Lung (tissue), 12 donors: ENCODE data around the gene IFNL2. TPM values are rescaled to one million over a fixed set of nuclear protein-coding genes. Genes with fewer than 3 reads are reported as not detected.
A peak's percentile ranks its signal among the peaks of the same experiment; 100 is the strongest.

Source experiments
- ATAC-seq: fragments of 200-7000 bp; cut with Tn5 transposase; one replicate; pipeline ENCODE4 v1.9.1; 2020; ENCODE audit warnings: moderate number of reproducible peaks; ENCODE audit not compliant: insufficient read depth, low FRiP score
- DNase-seq, 3 donors: peaks; one replicate each; pipeline ENCODE4 v3.0.0-alpha.2; 2013 to 2017
- H3K27ac ChIP-seq, 2 donors: one replicate each; pipeline ENCODE4 v1.5.1; 2013; ENCODE audit warnings: mild to moderate bottlenecking in 2 of 2, moderate library complexity in 2 of 2, control low read depth in 1 of 2, inconsistent platforms in 1 of 2, low read depth in 1 of 2, low read length in 1 of 2
- H3K27me3 ChIP-seq, 3 donors: one replicate each; pipeline ENCODE4 v1.5.1; 2013; ENCODE audit warnings: low read length in 2 of 3; ENCODE audit not compliant: control insufficient read depth in 3 of 3, insufficient read depth in 3 of 3
- H3K36me3 ChIP-seq, 4 donors: one replicate each; pipeline ENCODE4 v1.5.1; 2013; ENCODE audit warnings: low read length in 4 of 4, mild to moderate bottlenecking in 1 of 4, moderate library complexity in 1 of 4; ENCODE audit not compliant: control insufficient read depth in 4 of 4, insufficient read depth in 4 of 4
- H3K4me1 ChIP-seq, 5 donors: one replicate each; pipeline ENCODE4 v1.5.1; 2013; ENCODE audit warnings: low read length in 5 of 5, mild to moderate bottlenecking in 2 of 5, moderate library complexity in 1 of 5; ENCODE audit not compliant: control insufficient read depth in 5 of 5, insufficient read depth in 5 of 5
- H3K4me3 ChIP-seq: one replicate; pipeline ENCODE4 v1.5.1; 2013; ENCODE audit warnings: mild to moderate bottlenecking, control low read depth, moderate library complexity
- H3K9ac ChIP-seq, 2 donors: one replicate each; pipeline ENCODE4 v1.5.1; 2013; ENCODE audit warnings: low read length in 2 of 2, control low read depth in 1 of 2; ENCODE audit not compliant: insufficient read depth in 1 of 2
- H3K9me3 ChIP-seq, 4 donors: one replicate each; pipeline ENCODE4 v1.5.1; 2013; ENCODE audit warnings: low read length in 3 of 4, mild to moderate bottlenecking in 1 of 4, moderate library complexity in 1 of 4; ENCODE audit not compliant: control insufficient read depth in 4 of 4, insufficient read depth in 3 of 4
- CTCF ChIP-seq: IDR thresholded peaks from 2 replicates; pipeline ENCODE4 v1.5.1; 2012; ENCODE audit warnings: mild to moderate bottlenecking; ENCODE audit errors: control extremely low read depth, extremely low read depth
- WGBS, 2 donors: extraction: QIAGEN DNeasy Blood & Tissue Kit; methylation state at CpG; one replicate each; pipeline ENCODE4 v1.1.7; 2013; 5-methylcytosine and 5-hydroxymethylcytosine counted together
- polyA plus RNA-seq, 2 donors: library from polyadenylated mRNA; stranded (reverse); fragments of 200-250 nt; gene quantifications; one replicate each; pipeline ENCODE4 v1.2.1, GENCODE V29; 2013
- total RNA-seq, 2 donors: library from RNA; depleted of rRNA in 1 of 2; stranded (reverse); fragments of >200 nt in 1 of 2; gene quantifications; one replicate each; pipeline ENCODE4 v1.2.1, GENCODE V29; 2014 to 2021
- donor health status: control.
- donor health status: control.
- donor health status: Bipolar disorder and iron deficiency.
- donor health status: healthy.
- donor health status: DM: yes; HTN: yes; CAD: no.

The IFNL2 gene
- total and polyA plus RNA-seq, 4 donors, result not detected

GRCh38 chr19:39262496-39262895 is 5.7 kb upstream of the IFNL2 start:
- H3K27ac ChIP-seq, result no peak overlapping the region
- peaks cover 0 to 13% (median 0%) of the 10 kb centered on the region in 5 donors for H3K4me1 ChIP-seq
- H3K9me3 ChIP-seq, result peaks cover 0 to 10% (median 0%) of the 10 kb centered on the region in 4 donors
- 81 to 89% methylated on average over 4 of the region's 4 CpGs for WGBS, 2 donors
- peak in 1 of 3 donors; percentile 22 for DNase-seq
- no peak for ATAC-seq
- H3K9ac ChIP-seq, result no peak overlapping the region
- H3K4me3 ChIP-seq, result no peak overlapping the region
- no peak for TF ChIP-seq CTCF
- H3K36me3 ChIP-seq, result no peaks in the 10 kb centered on the region
- peaks cover 0 to 31% (median 30%) of the 10 kb centered on the region in 3 donors for H3K27me3 ChIP-seq

- no peak for TF ChIP-seq CTCF
- Histone ChIP-seq H3K4me1 (peaks cover 0 to 13% (median 0%) of the 10 kb centered on the region in 5 donors), H3K27me3 (peaks cover 0 to 31% (median 30%) of the 10 kb centered on the region in 3 donors), H3K4me3 (no peak overlapping the region), H3K36me3 (no peaks in the 10 kb centered on the region), H3K9me3 (peaks cover 0 to 10% (median 0%) of the 10 kb centered on the region in 4 donors), H3K27ac (no peak overlapping the region), H3K9ac (no peak overlapping the region)
- no peak for ATAC-seq
- peak in 1 of 3 donors; percentile 6 for DNase-seq
- 22 to 24% methylated on average over 16 to 17 of the region's 17 CpGs for WGBS, 2 donors
Observed at GRCh38 chr19:39263912-39264305, 4.3 kb upstream of the IFNL2 start.

- Histone ChIP-seq H3K4me1 (peaks cover 0 to 13% (median 0%) of the 10 kb centered on the region in 5 donors), H3K4me3 (no peak overlapping the region), H3K27me3 (peaks cover 0 to 31% (median 30%) of the 10 kb centered on the region in 3 donors), H3K9me3 (peaks cover 0 to 10% (median 0%) of the 10 kb centered on the region in 4 donors), H3K27ac (no peak overlapping the region), H3K9ac (no peak overlapping the region), H3K36me3 (no peaks in the 10 kb centered on the region)
- WGBS, 2 donors, result 4 to 6% methylated on average over 74 to 102 of the region's 102 CpGs
- DNase-seq (peak in 2 of 3 donors; percentile 15 to 52), ATAC-seq (peak; percentile 41)
- TF ChIP-seq CTCF, result no peak
Observed at GRCh38 chr19:39264306-39265290, 3.6 kb upstream of the IFNL2 start.
